H1 (cell line): ENCODE results near the gene MLPH. TPM values are rescaled to one million over a fixed set of nuclear protein-coding genes. Genes with fewer than 3 reads are reported as not detected.

Experiments
- CTCF ChIA-PET: fragments of 300-600 bp; sonication (Branson Sonifier 250); formaldehyde crosslinking; loops from one replicate; lab custom pipeline; 2021; ENCODE audit not compliant: partially characterized antibody; lab: Charles Lee
- POLR2A ChIA-PET: fragments of 300-600 bp; sonication (Branson Sonifier 250); formaldehyde crosslinking; loops from one replicate; lab custom pipeline; 2021; ENCODE audit warnings: inconsistent platforms; ENCODE audit not compliant: partially characterized antibody; lab: Charles Lee
- DNase-seq, 2 experiments: peaks; one replicate each; pipeline versions ENCODE4 v3.0.0 to v3.0.0-alpha.2; 2010 to 2022; ENCODE audit warnings: low spot score in 2 of 2, low read depth in 1 of 2, mixed read lengths in 1 of 2
- FAIRE-seq: peaks from 2 replicates; lab custom pipeline; 2011; peaks lifted over from hg19 to GRCh38; lab: Jason Lieb, UNC
- H2AFZ ChIP-seq: 2 replicates; pipeline ENCODE4 v1.8.1; 2012; ENCODE audit warnings: low read length, inconsistent platforms
- H2AK5ac ChIP-seq: 2 replicates; pipeline ENCODE4 v1.6.1; 2013; ENCODE audit warnings: low read depth, low read length
- H2BK120ac ChIP-seq: replicated peaks from 2 replicates; pipeline ENCODE3; 2013; ENCODE audit warnings: low read depth, low read length, inconsistent platforms
- H2BK12ac ChIP-seq: 2 replicates; pipeline ENCODE4 v1.6.1; 2013; ENCODE audit warnings: low read depth, low read length
- H2BK15ac ChIP-seq: 2 replicates; pipeline ENCODE4 v1.6.1; 2013; ENCODE audit warnings: low read length
- H2BK20ac ChIP-seq: 2 replicates; pipeline ENCODE4 v1.6.1; 2013; ENCODE audit warnings: low read length
- H2BK5ac ChIP-seq: 2 replicates; pipeline ENCODE4 v1.6.1; 2013; ENCODE audit warnings: low read depth, low read length
- H3K14ac ChIP-seq: 2 replicates; pipeline ENCODE4 v1.6.1; 2013; ENCODE audit warnings: inconsistent platforms; ENCODE audit not compliant: insufficient read length
- H3K18ac ChIP-seq: 2 replicates; pipeline ENCODE4 v1.6.1; 2013; ENCODE audit warnings: low read length; ENCODE audit errors: extremely low read depth
- H3K23ac ChIP-seq: 2 replicates; pipeline ENCODE4 v1.6.1; 2013; ENCODE audit warnings: inconsistent platforms; ENCODE audit not compliant: insufficient read length
- H3K23me2 ChIP-seq: 2 replicates; pipeline ENCODE4 v1.6.1; 2013; ENCODE audit warnings: low read depth, low read length
- H3K27ac ChIP-seq: 2 replicates; pipeline ENCODE4 v1.6.1; 2011; ENCODE audit warnings: low read depth, low read length, inconsistent platforms
- H3K27me3 ChIP-seq, 4 experiments: replicated peaks in 1 of 4; 1 replicate in 1 of 4; 2 replicates in 3 of 4; pipeline versions ENCODE4 v1.6.1 to v1.8.1; 2011 to 2013; ENCODE audit warnings: low read length in 3 of 4, mild to moderate bottlenecking in 3 of 4, inconsistent platforms in 2 of 4, mixed read lengths in 2 of 4, moderate library complexity in 1 of 4; ENCODE audit not compliant: control insufficient read depth in 3 of 4, insufficient read depth in 3 of 4; ENCODE audit errors: extremely low read depth in 1 of 4
- H3K36me3 ChIP-seq, 4 experiments: 2 replicates each; pipeline versions ENCODE4 v1.6.1 to v1.8.1; 2011 to 2013; ENCODE audit warnings: mild to moderate bottlenecking in 4 of 4, low read length in 3 of 4, moderate library complexity in 2 of 4, control low read depth in 1 of 4, inconsistent platforms in 1 of 4; ENCODE audit not compliant: insufficient read depth in 4 of 4, control insufficient read depth in 2 of 4
- H3K4ac ChIP-seq: replicated peaks from 2 replicates; pipeline ENCODE3; 2013; ENCODE audit warnings: low read length, low read depth, mixed read lengths, inconsistent platforms; ENCODE audit not compliant: insufficient read length
- H3K4me1 ChIP-seq, 4 experiments: replicated peaks in 1 of 4; 1 replicate in 1 of 4; 2 replicates in 3 of 4; pipeline versions ENCODE4 v1.6.1 to v1.8.1; 2011 to 2013; ENCODE audit warnings: low read length in 3 of 4, inconsistent platforms in 2 of 4, mixed read lengths in 1 of 4; ENCODE audit not compliant: insufficient read depth in 4 of 4, control insufficient read depth in 3 of 4
- H3K4me2 ChIP-seq, 2 experiments: 2 replicates each; pipeline versions ENCODE4 v1.6.1 to v1.8.1; 2011 to 2013; ENCODE audit warnings: low read depth in 2 of 2, low read length in 2 of 2, control low read depth in 1 of 2, inconsistent platforms in 1 of 2, mild to moderate bottlenecking in 1 of 2; ENCODE audit not compliant: insufficient read depth in 1 of 2
- H3K4me3 ChIP-seq, 4 experiments: fragments of 200-600, 300-600 bp in 1 of 4; sonication (generic), shearing (Covaris generic), sonication (Bioruptor Twin) in 1 of 4; 2 replicates each; pipeline versions ENCODE4 v1.5.1 to v1.8.1; 2011 to 2016; ENCODE audit warnings: low read length in 4 of 4, low read depth in 3 of 4, control low read depth in 2 of 4, inconsistent platforms in 2 of 4, mild to moderate bottlenecking in 2 of 4, mixed read lengths in 1 of 4, moderate library complexity in 1 of 4; ENCODE audit not compliant: insufficient read depth in 2 of 4; ENCODE audit errors: extremely low read depth in 1 of 4
- H3K56ac ChIP-seq: replicated peaks from 2 replicates; pipeline ENCODE3; 2013; ENCODE audit warnings: low read depth, mild to moderate bottlenecking, mixed read lengths, low read length, inconsistent platforms; ENCODE audit not compliant: insufficient read length
- H3K79me1 ChIP-seq: 2 replicates; pipeline ENCODE4 v1.6.1; 2013; ENCODE audit warnings: low read depth, low read length, control low read depth
- H3K79me2 ChIP-seq, 2 experiments: 2 replicates each; pipeline versions ENCODE4 v1.6.1 to v1.8.1; 2012 to 2013; ENCODE audit warnings: low read length in 2 of 2, mild to moderate bottlenecking in 2 of 2, inconsistent platforms in 1 of 2; ENCODE audit not compliant: insufficient read depth in 2 of 2, control insufficient read depth in 1 of 2
- H3K9ac ChIP-seq, 4 experiments: replicated peaks in 1 of 4; 1 replicate in 1 of 4; 2 replicates in 3 of 4; pipeline versions ENCODE4 v1.6.1 to v1.8.1; 2011 to 2013; ENCODE audit warnings: low read depth in 3 of 4, low read length in 3 of 4, control low read depth in 2 of 4, mild to moderate bottlenecking in 2 of 4, moderate library complexity in 2 of 4, inconsistent platforms in 1 of 4; ENCODE audit errors: extremely low read depth in 1 of 4
- H3K9me3 ChIP-seq, 2 experiments: 2 replicates each; pipeline versions ENCODE4 v1.6.1 to v1.8.1; 2012 to 2013; ENCODE audit warnings: mild to moderate bottlenecking in 2 of 2, moderate library complexity in 2 of 2, control low read depth in 1 of 2, inconsistent platforms in 1 of 2, low read depth in 1 of 2, low read length in 1 of 2, mixed read lengths in 1 of 2; ENCODE audit not compliant: insufficient read depth in 2 of 2
- H4K20me1 ChIP-seq, 2 experiments: replicated peaks in 1 of 2; 2 replicates each; pipeline versions ENCODE3 to v1.8.1; 2011 to 2013; ENCODE audit warnings: inconsistent platforms in 2 of 2, low read length in 2 of 2, mild to moderate bottlenecking in 1 of 2; ENCODE audit not compliant: insufficient read depth in 2 of 2, control insufficient read depth in 1 of 2
- H4K5ac ChIP-seq: 2 replicates; pipeline ENCODE4 v1.6.1; 2013; ENCODE audit warnings: low read length, low read depth, mixed read lengths, inconsistent platforms; ENCODE audit not compliant: insufficient read length
- H4K8ac ChIP-seq: 2 replicates; pipeline ENCODE4 v1.8.0; 2013; ENCODE audit warnings: mild to moderate bottlenecking, moderate library complexity, low read length, inconsistent platforms; ENCODE audit not compliant: insufficient read depth; ENCODE audit errors: extremely low read depth
- H4K91ac ChIP-seq: replicated peaks from 2 replicates; pipeline ENCODE3; 2013; ENCODE audit warnings: low read length, mixed read lengths, inconsistent platforms; ENCODE audit not compliant: insufficient read length
- ASH2L ChIP-seq: fragments of 200-600, 300-600 bp; sonication (generic); IDR thresholded peaks from one replicate; pipeline ENCODE4 v1.7.1; 2017; ENCODE audit warnings: low read length
- WGBS, 2 experiments: shearing (Covaris generic) in 1 of 2; methylation state at CpG; one replicate each; pipeline versions ENCODE4 v1.1.6 to v1.1.7; 2013 to 2015; ENCODE audit warnings: low lambda C conversion rate in 2 of 2, mixed read lengths in 2 of 2, inconsistent platforms in 1 of 2, low coverage in 1 of 2, missing lambda C conversion rate in 1 of 2; ENCODE audit not compliant: insufficient replicate concordance in 2 of 2, insufficient coverage in 1 of 2, insufficient read length in 1 of 2; ENCODE audit errors: extremely low coverage in 1 of 2, missing lambda C conversion rate in 1 of 2; 5-methylcytosine and 5-hydroxymethylcytosine counted together
- polyA plus RNA-seq, 7 experiments: library from polyadenylated mRNA; depleted of rRNA in 3 of 7; stranded (reverse) in 5 of 7; unstranded in 2 of 7; fragments of >200 nt in 5 of 7; fragments of 200-250 nt in 2 of 7; gene quantifications; 1 replicate in 5 of 7; 2 replicates in 1 of 7; 4 replicates in 1 of 7; pipeline versions ENCODE4 v1.2.1 to v1.2.3, GENCODE V29; 2011 to 2013; ENCODE audit warnings: missing spikeins in 2 of 7, mixed read lengths in 2 of 7
- total RNA-seq: library from RNA; stranded (reverse); fragmentation: NEBNext Ultra II Directional; extraction: Animal tissue kit (Norgen Biotek cat#: 25700); gene quantifications from 2 replicates; pipeline ENCODE4 v1.2.1, GENCODE V29; 2021

The MLPH gene
- total and polyA plus RNA-seq, 2 of the 8 experiments (the other 6 are each of a cell fraction or from before 2014, with no cell fraction given) = 12.7 to 17.0 TPM

DNA sequence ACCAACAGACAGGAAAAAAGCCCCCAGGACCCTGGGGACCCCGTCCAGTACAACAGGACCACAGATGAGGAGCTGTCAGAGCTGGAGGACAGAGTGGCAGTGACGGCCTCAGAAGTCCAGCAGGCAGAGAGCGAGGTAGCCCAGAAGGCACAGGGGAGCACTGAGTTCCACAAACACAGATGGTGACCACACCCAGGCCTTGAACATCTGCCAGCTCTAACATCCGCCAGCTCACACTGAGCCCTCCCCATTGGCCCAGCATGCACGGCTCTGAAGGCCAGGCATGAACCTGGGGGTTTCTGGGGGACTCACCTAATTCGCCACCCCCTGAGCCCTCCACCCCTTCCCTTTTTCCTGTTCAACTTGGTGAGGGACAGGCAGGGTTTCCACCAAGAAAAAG lies 53.8 kb downstream of the MLPH start:
- Histone ChIP-seq H3K23ac (no peak overlapping the region), H2BK20ac (no peak overlapping the region), H2BK12ac (no peak overlapping the region), H2AK5ac (no peak overlapping the region), H3K4ac (no peak overlapping the region), H3K27me3 (no peaks in the 10 kb centered on the region), H3K79me1 (no peaks in the 10 kb centered on the region), H2BK15ac (no peak overlapping the region), H3K9ac (no peak overlapping the region), H4K8ac (no peak overlapping the region), H4K91ac (no peak overlapping the region), H3K14ac (no peak overlapping the region), H3K9me3 (no peaks in the 10 kb centered on the region; a peak in 1 of 4 replicates), H3K36me3 (0 out of 8 replicates have a peak, but pooled peaks cover 0 to 3% (median 0%) of the 10 kb centered on the region in 4 experiments), H3K79me2 (no peaks in the 10 kb centered on the region), H3K27ac (no peak overlapping the region), H2BK120ac (no peak overlapping the region), H3K18ac (no peak overlapping the region), H3K56ac (no peak overlapping the region), H3K4me1 (no peaks in the 10 kb centered on the region; a peak in 1 of 7 replicates), H2BK5ac (no peak overlapping the region), H3K4me2 (no peak overlapping the region), H2AFZ (no peak overlapping the region), H3K23me2 (no peaks in the 10 kb centered on the region), H4K20me1 (peaks cover 0 to 2% of the 10 kb centered on the region in 2 experiments), H4K5ac (no peak overlapping the region), H3K4me3 (no peak overlapping the region)
- CTCF ChIA-PET = interaction anchor here (0.8 to 3.6 kb wide), 13 partner anchors 9 to 205 kb away, joined by 3 to 12 read pairs (median 4); no protein-coding TSS in a partner anchor
- POLR2A ChIA-PET = interaction anchor here (1.5 kb wide), 1 partner anchor 11 kb away, joined by 4 read pairs; no protein-coding TSS in a partner anchor
- TF ChIP-seq ASH2L = no peak
- FAIRE-seq (no peak), DNase-seq (no peak)
- whole genome bisulfite sequencing, 2 experiments = 87% methylated on average over 6 of the region's 6 CpGs; no CpG with 5 or more reads in 1 of the 2 experiments
